GM12878 (cell line): Measurements from ENCODE around the gene UCP1.

Source experiments
- POLR2AphosphoS5 ChIP-seq: IDR thresholded peaks from 2 replicates; pipeline ENCODE4 v1.6.1; 2011; ENCODE audit warnings: mild to moderate bottlenecking, low read length, inconsistent platforms
- SUZ12 ChIP-seq: fragments of 200-600 bp; sonication (generic); IDR thresholded peaks from one replicate; pipeline ENCODE4 v1.6.1; 2018; ENCODE audit warnings: antibody characterized with exemption, mild to moderate bottlenecking; ENCODE audit not compliant: unreplicated experiment
- TF ChIP-seq, protein P1 (sequence below), 3 experiments: IDR thresholded peaks in 2 of 3; conservative IDR thresholded peaks in 1 of 3; 2 replicates each; pipeline ENCODE4 v1.5.1; 2011; ENCODE audit warnings: low read depth in 3 of 3, low read length in 3 of 3, mild to moderate bottlenecking in 3 of 3, control low read depth in 2 of 3, moderate library complexity in 2 of 3, inconsistent platforms in 1 of 3, mixed read lengths in 1 of 3; ENCODE audit not compliant: control insufficient read depth in 2 of 3, insufficient read depth in 1 of 3; ENCODE audit errors: extremely low read depth in 1 of 3

DNA sequence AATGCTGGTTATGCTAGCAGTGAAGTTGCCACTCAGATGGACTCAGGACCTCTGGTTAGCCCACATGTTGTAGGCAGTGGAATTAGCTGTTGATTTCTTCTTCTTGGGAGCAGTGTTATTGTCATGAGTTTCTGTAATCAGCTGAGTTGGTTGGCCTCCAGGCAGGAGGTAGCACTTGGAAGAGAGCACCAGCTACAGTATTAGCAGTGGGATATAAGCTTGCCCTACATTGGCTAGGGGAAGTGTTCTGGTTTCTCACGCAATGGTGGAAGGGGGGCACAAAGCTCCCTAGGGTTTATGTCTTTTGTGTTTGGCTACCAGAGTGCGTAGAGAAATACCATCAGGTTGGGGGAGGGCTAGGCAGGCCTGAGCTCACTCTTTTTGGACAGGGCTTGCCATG, 34.0 kb upstream of the UCP1 start:
- TF ChIP-seq SUZ12 (no peak), POLR2AphosphoS5 (no peak)
- TF ChIP-seq, protein P1, sequence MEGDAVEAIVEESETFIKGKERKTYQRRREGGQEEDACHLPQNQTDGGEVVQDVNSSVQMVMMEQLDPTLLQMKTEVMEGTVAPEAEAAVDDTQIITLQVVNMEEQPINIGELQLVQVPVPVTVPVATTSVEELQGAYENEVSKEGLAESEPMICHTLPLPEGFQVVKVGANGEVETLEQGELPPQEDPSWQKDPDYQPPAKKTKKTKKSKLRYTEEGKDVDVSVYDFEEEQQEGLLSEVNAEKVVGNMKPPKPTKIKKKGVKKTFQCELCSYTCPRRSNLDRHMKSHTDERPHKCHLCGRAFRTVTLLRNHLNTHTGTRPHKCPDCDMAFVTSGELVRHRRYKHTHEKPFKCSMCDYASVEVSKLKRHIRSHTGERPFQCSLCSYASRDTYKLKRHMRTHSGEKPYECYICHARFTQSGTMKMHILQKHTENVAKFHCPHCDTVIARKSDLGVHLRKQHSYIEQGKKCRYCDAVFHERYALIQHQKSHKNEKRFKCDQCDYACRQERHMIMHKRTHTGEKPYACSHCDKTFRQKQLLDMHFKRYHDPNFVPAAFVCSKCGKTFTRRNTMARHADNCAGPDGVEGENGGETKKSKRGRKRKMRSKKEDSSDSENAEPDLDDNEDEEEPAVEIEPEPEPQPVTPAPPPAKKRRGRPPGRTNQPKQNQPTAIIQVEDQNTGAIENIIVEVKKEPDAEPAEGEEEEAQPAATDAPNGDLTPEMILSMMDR (IDR thresholded peaks at IDR 0.05 in 2 of 3, conservative IDR thresholded peaks at IDR 0.05 in 1 of 3; ENCODE audit: control insufficient read depth in 2 of 3, extremely low read depth in 1 of 3, insufficient read depth in 1 of 3, low read depth in 3 of 3, low read length in 3 of 3): no peak
